Endodermal cell (in vitro differentiated cells): Measurements from ENCODE around the gene THSD4. TPM values are rescaled to one million over a fixed set of nuclear protein-coding genes. Genes with fewer than 3 reads are reported as not detected.

Experiments used
- DNase-seq: peaks from one replicate; pipeline ENCODE4 v3.0.0-alpha.2; 2017
- H3K27ac ChIP-seq: 2 replicates; pipeline ENCODE4 v1.5.1; 2013; ENCODE audit warnings: mild to moderate bottlenecking, low read depth, low read length, moderate library complexity
- H3K27me3 ChIP-seq: 2 replicates; pipeline ENCODE4 v1.6.1; 2013; ENCODE audit warnings: mild to moderate bottlenecking, low read length, moderate library complexity; ENCODE audit not compliant: insufficient read depth, control insufficient read depth, poor library complexity, severe bottlenecking
- H3K36me3 ChIP-seq: 2 replicates; pipeline ENCODE4 v1.7.0; 2013; ENCODE audit warnings: mild to moderate bottlenecking, low read length, moderate library complexity; ENCODE audit not compliant: control insufficient read depth, insufficient read depth
- H3K4me1 ChIP-seq: one replicate; pipeline ENCODE4 v1.7.0; 2013; ENCODE audit warnings: low read length; ENCODE audit not compliant: control insufficient read depth, insufficient read depth
- H3K4me3 ChIP-seq: 2 replicates; pipeline ENCODE4 v1.5.1; 2013; ENCODE audit warnings: mild to moderate bottlenecking, low read length, moderate library complexity
- H3K9ac ChIP-seq: 2 replicates; pipeline ENCODE4 v1.6.1; 2013; ENCODE audit warnings: mild to moderate bottlenecking, low read length, moderate library complexity; ENCODE audit not compliant: poor library complexity, severe bottlenecking; ENCODE audit errors: extremely low read depth
- H3K9me3 ChIP-seq: 2 replicates; pipeline ENCODE4 v1.6.1; 2013; ENCODE audit warnings: mild to moderate bottlenecking, low read length, moderate library complexity; ENCODE audit not compliant: control insufficient read depth
- H3K27ac Mint-ChIP-seq: 2 replicates; pipeline ENCODE4 v1.8.0; 2020; ENCODE audit warnings: mixed read lengths
- H3K27me3 Mint-ChIP-seq: 2 replicates; pipeline ENCODE4 v1.8.0; 2021; ENCODE audit warnings: mild to moderate bottlenecking, mixed read lengths; ENCODE audit not compliant: insufficient read depth
- H3K36me3 Mint-ChIP-seq: 2 replicates; pipeline ENCODE4 v1.8.0; 2020; ENCODE audit warnings: low read depth, mixed read lengths
- H3K4me1 Mint-ChIP-seq: 2 replicates; pipeline ENCODE4 v1.8.0; 2020; ENCODE audit warnings: mixed read lengths
- H3K4me3 Mint-ChIP-seq: 2 replicates; pipeline ENCODE4 v1.8.0; 2020; ENCODE audit warnings: mild to moderate bottlenecking, moderate library complexity, mixed read lengths
- H3K9me3 Mint-ChIP-seq: 2 replicates; pipeline ENCODE4 v1.8.0; 2020; ENCODE audit warnings: mild to moderate bottlenecking, mixed read lengths
- CTCF ChIP-seq: fragments of 200-600 bp; sonication (generic); conservative IDR thresholded peaks from 2 replicates; pipeline ENCODE4 v1.5.0; 2021; ENCODE audit warnings: antibody characterized with exemption, mild to moderate bottlenecking
- WGBS, 2 experiments: methylation state at CpG; one replicate each; pipeline versions ENCODE4 v1.1.5 to v1.1.7; 2013; ENCODE audit warnings: missing lambda C conversion rate in 2 of 2, mixed read lengths in 1 of 2; ENCODE audit not compliant: insufficient coverage in 1 of 2, insufficient read length in 1 of 2; 5-methylcytosine and 5-hydroxymethylcytosine counted together
- total RNA-seq, 2 donors: library from RNA; stranded (reverse); fragmentation: NEBNext Ultra II Directional in 1 of 2; extraction: Animal tissue kit (Norgen Biotek cat#: 25700) in 1 of 2; gene quantifications; 2 replicates in 1 of 2; 3 replicates in 1 of 2; pipeline ENCODE4 v1.2.1, GENCODE V29; 2021

Gene THSD4
- total RNA-seq, 2 donors from 2014 or later = 4.6 to 5.4 TPM

- 100% methylated on average over 1 of the region's 1 CpG; no CpG with 5 or more reads in 1 of the 2 experiments for WGBS, 2 experiments
Measured at GRCh38 chr15:71699977-71700376, 584.7 kb downstream of the THSD4 start.

GRCh38 chr15:71701808-71702207 lies 586.5 kb downstream of the THSD4 start:
- H3K36me3 Mint-ChIP-seq = no peaks in the 10 kb centered on the region
- no peak overlapping the region for H3K27ac ChIP-seq
- H3K4me3 Mint-ChIP-seq = no peak overlapping the region
- H3K4me1 Mint-ChIP-seq = peaks cover 5% of the 10 kb centered on the region
- no peak overlapping the region for H3K4me3 ChIP-seq
- H3K27ac Mint-ChIP-seq = no peak overlapping the region
- no peak overlapping the region for H3K9ac ChIP-seq
- no peaks in the 10 kb centered on the region for H3K9me3 Mint-ChIP-seq
- no peaks in the 10 kb centered on the region for H3K36me3 ChIP-seq
- H3K4me1 ChIP-seq = peaks cover 3% of the 10 kb centered on the region
- no peak for TF ChIP-seq CTCF
- DNase-seq = no peak
- no peaks in the 10 kb centered on the region for H3K9me3 ChIP-seq
- no peaks in the 10 kb centered on the region for H3K27me3 ChIP-seq
- H3K27me3 Mint-ChIP-seq = peaks cover 2% of the 10 kb centered on the region
- 79 to 86% methylated on average over 3 of the region's 3 CpGs for WGBS, 2 experiments

More at GRCh38 chr15:71699977-71700376, 584.7 kb downstream of the THSD4 start:
- Histone ChIP-seq H3K36me3 (no peaks in the 10 kb centered on the region), H3K27me3 (no peaks in the 10 kb centered on the region), H3K4me1 (no peaks in the 10 kb centered on the region), H3K27ac (no peak overlapping the region), H3K9me3 (no peaks in the 10 kb centered on the region), H3K4me3 (no peak overlapping the region), H3K9ac (no peak overlapping the region)
- Mint-ChIP-seq H3K4me1 (peaks cover 3% of the 10 kb centered on the region), H3K36me3 (no peaks in the 10 kb centered on the region), H3K27ac (no peak overlapping the region), H3K9me3 (peaks cover 7% of the 10 kb centered on the region), H3K27me3 (no peaks in the 10 kb centered on the region), H3K4me3 (no peak overlapping the region)
- DNase-seq = no peak
- no peak for TF ChIP-seq CTCF

GRCh38 chr15:71702496-71702895 lies 587.2 kb downstream of the THSD4 start:
- Histone ChIP-seq H3K4me3 (no peak overlapping the region), H3K27ac (no peak overlapping the region), H3K9me3 (no peaks in the 10 kb centered on the region), H3K4me1 (peaks cover 3% of the 10 kb centered on the region), H3K27me3 (no peaks in the 10 kb centered on the region), H3K36me3 (no peaks in the 10 kb centered on the region), H3K9ac (no peak overlapping the region)
- WGBS, 2 experiments = 97 to 100% methylated on average over 1 to 2 of the region's 2 CpGs
- no peak overlapping the region for H3K4me3 Mint-ChIP-seq
- H3K27me3 Mint-ChIP-seq = peaks cover 2% of the 10 kb centered on the region
- H3K36me3 Mint-ChIP-seq = no peaks in the 10 kb centered on the region
- no peaks in the 10 kb centered on the region for H3K9me3 Mint-ChIP-seq
- H3K4me1 Mint-ChIP-seq = peaks cover 5% of the 10 kb centered on the region
- DNase-seq = no peak
- H3K27ac Mint-ChIP-seq = no peak overlapping the region
- TF ChIP-seq CTCF = no peak
